Lower leg skin (tissue), 4 donors: ENCODE measurements around the gene CCDC18. TPM values are rescaled to one million over a fixed set of nuclear protein-coding genes. Genes with fewer than 3 reads are reported as not detected.

Experiments
- DNase-seq, 2 donors: peaks; one replicate each; pipeline ENCODE4 v3.0.0-alpha.2; 2019; ENCODE audit warnings: low spot score in 2 of 2
- H3K4me3 ChIP-seq: fragments of 200-600 bp; sonication (generic); 2 replicates; pipeline ENCODE4 v1.5.1; 2017; ENCODE audit warnings: mild to moderate bottlenecking, low read depth; ENCODE audit not compliant: poor library complexity, severe bottlenecking
- CTCF ChIP-seq, 3 donors: fragments of 450-650 bp; IDR thresholded peaks; one replicate each; pipeline ENCODE4 v1.5.1; 2016; ENCODE audit warnings: antibody characterized with exemption in 3 of 3, mild to moderate bottlenecking in 3 of 3, moderate library complexity in 2 of 3
- POLR2A ChIP-seq, 2 donors: fragments of 450-650 bp; IDR thresholded peaks; one replicate each; pipeline ENCODE4 v1.6.1; 2016 to 2017; ENCODE audit warnings: antibody characterized with exemption in 2 of 2, mild to moderate bottlenecking in 1 of 2, moderate library complexity in 1 of 2
- WGBS, 2 donors: methylation state at CpG; one replicate each; pipeline ENCODE4 v1.1.5; 2018; 5-methylcytosine and 5-hydroxymethylcytosine counted together
- intact Hi-C: fragments of 100-400 bp; cut with DNase I; formaldehyde crosslinking; loops from one replicate; pipeline ENCODE4 v1.15.0; 2023; ENCODE audit warnings: low total_unique reads
- total RNA-seq, 4 donors: library from RNA; depleted of rRNA; stranded (reverse); fragments of >200 nt; gene quantifications; one replicate each; pipeline ENCODE4 v1.1.0, GENCODE V29; 2016

The CCDC18 gene
- total RNA-seq, 4 donors from 2014 or later = 5.8 to 8.9 (median 6.5) TPM

GRCh38 chr1:93244298-93245069 is 64.0 kb downstream of the CCDC18 start:
- intact Hi-C loops = no loop called here
- DNase-seq = no peak
- no peak overlapping the region for H3K4me3 ChIP-seq
- 63 to 76% methylated on average over 1 of the region's 1 CpG for WGBS, 2 donors
- TF ChIP-seq POLR2A (IDR thresholded peaks at IDR 0.05) (no peak), CTCF (IDR thresholded peaks at IDR 0.05) (no peak)

GRCh38 chr1:93251966-93252365 is 71.4 kb downstream of the CCDC18 start:
- TF ChIP-seq POLR2A (IDR thresholded peaks at IDR 0.05) (no peak), CTCF (IDR thresholded peaks at IDR 0.05) (no peak)
- intact Hi-C loops = no loop called here
- no peak overlapping the region for H3K4me3 ChIP-seq
- 100% methylated on average over 1 of the region's 1 CpG for WGBS, 2 donors
- DNase-seq = no peak

- H3K4me3 ChIP-seq = no peak overlapping the region
Observed at GRCh38 chr1:93252598-93252997, 72.1 kb downstream of the CCDC18 start.

GRCh38 chr1:93253516-93253915 is 73.0 kb downstream of the CCDC18 start:
- 67 to 74% methylated on average over 3 of the region's 3 CpGs for WGBS, 2 donors
- DNase-seq = no peak
- TF ChIP-seq CTCF (IDR thresholded peaks at IDR 0.05) = no peak
- no peak for TF ChIP-seq POLR2A (IDR thresholded peaks at IDR 0.05)
- no peak overlapping the region for H3K4me3 ChIP-seq
- intact Hi-C loops = no loop called here

More at GRCh38 chr1:93252598-93252997, 72.1 kb downstream of the CCDC18 start:
- no peak for TF ChIP-seq CTCF (IDR thresholded peaks at IDR 0.05)
- TF ChIP-seq POLR2A (IDR thresholded peaks at IDR 0.05) = no peak
- no peak for DNase-seq
- WGBS, 2 donors = 83 to 89% methylated on average over 2 of the region's 2 CpGs
- intact Hi-C loops = no loop called here

- intact Hi-C loops = no loop called here
- DNase-seq = no peak
- no peak overlapping the region for H3K4me3 ChIP-seq
- no peak for TF ChIP-seq CTCF (IDR thresholded peaks at IDR 0.05)
- TF ChIP-seq POLR2A (IDR thresholded peaks at IDR 0.05) = no peak
- 91 to 94% methylated on average over 8 of the region's 8 CpGs for WGBS, 2 donors
Observed at GRCh38 chr1:93255222-93256079, 74.9 kb downstream of the CCDC18 start.
